Measurements from ENCODE around the gene KIRREL3.

Gene KIRREL3

GRCh38 chr11:126474220-126474619 lies 526.4 kb downstream of the KIRREL3 start:
- no peak for TF ChIP-seq POLR2A (IDR thresholded peaks at IDR 0.05; ENCODE audit: low read depth, low read length)
- FAIRE-seq, result no peak
- DNase-seq (ENCODE audit: insufficient read length, low spot score), result no peak

GRCh38 chr11:126473269-126473668 lies 527.3 kb downstream of the KIRREL3 start:
- no peak for FAIRE-seq

GRCh38 chr11:126469311-126469710 lies 531.3 kb downstream of the KIRREL3 start:
- no peak for TF ChIP-seq POLR2A (IDR thresholded peaks at IDR 0.05; ENCODE audit: low read depth, low read length)
- FAIRE-seq (no peak), DNase-seq (ENCODE audit: insufficient read length, low spot score) (no peak)

More at GRCh38 chr11:126473269-126473668, 527.3 kb downstream of the KIRREL3 start:
- DNase-seq (ENCODE audit: insufficient read length, low spot score), result no peak
- TF ChIP-seq POLR2A (IDR thresholded peaks at IDR 0.05; ENCODE audit: low read depth, low read length), result no peak

GRCh38 chr11:126468102-126468521 lies 532.5 kb downstream of the KIRREL3 start:
- TF ChIP-seq POLR2A (IDR thresholded peaks at IDR 0.05; ENCODE audit: low read depth, low read length), result no peak
- DNase-seq (ENCODE audit: insufficient read length, low spot score) (no peak), FAIRE-seq (no peak)

- TF ChIP-seq POLR2A (IDR thresholded peaks at IDR 0.05; ENCODE audit: low read depth, low read length), result no peak
- DNase-seq (ENCODE audit: insufficient read length, low spot score) (no peak), FAIRE-seq (no peak)
Measured at GRCh38 chr11:126467471-126467870, 533.1 kb downstream of the KIRREL3 start.

GRCh38 chr11:126467046-126467370 lies 533.6 kb downstream of the KIRREL3 start:
- DNase-seq (ENCODE audit: insufficient read length, low spot score) (no peak), FAIRE-seq (no peak)
- no peak for TF ChIP-seq POLR2A (IDR thresholded peaks at IDR 0.05; ENCODE audit: low read depth, low read length)

- DNase-seq (ENCODE audit: insufficient read length, low spot score) (no peak), FAIRE-seq (no peak)
- TF ChIP-seq POLR2A (IDR thresholded peaks at IDR 0.05; ENCODE audit: low read depth, low read length), result no peak
Measured at GRCh38 chr11:126466236-126467045, 534.1 kb downstream of the KIRREL3 start.

- TF ChIP-seq POLR2A (IDR thresholded peaks at IDR 0.05; ENCODE audit: low read depth, low read length), result no peak
- FAIRE-seq (no peak), DNase-seq (ENCODE audit: insufficient read length, low spot score) (no peak)
Measured at GRCh38 chr11:126465573-126466188, 534.9 kb downstream of the KIRREL3 start.

- no peak for FAIRE-seq
- TF ChIP-seq POLR2A (IDR thresholded peaks at IDR 0.05; ENCODE audit: low read depth, low read length), result no peak
- DNase-seq (ENCODE audit: insufficient read length, low spot score), result no peak
Measured at GRCh38 chr11:126464796-126465195, 535.8 kb downstream of the KIRREL3 start.

GRCh38 chr11:126462422-126462821 lies 538.1 kb downstream of the KIRREL3 start:
- no peak for DNase-seq (ENCODE audit: insufficient read length, low spot score)
- TF ChIP-seq POLR2A (IDR thresholded peaks at IDR 0.05; ENCODE audit: low read depth, low read length), result no peak
- FAIRE-seq, result no peak

GRCh38 chr11:126461996-126462395 lies 538.6 kb downstream of the KIRREL3 start:
- no peak for DNase-seq (ENCODE audit: insufficient read length, low spot score)
- FAIRE-seq, result no peak
- TF ChIP-seq POLR2A (IDR thresholded peaks at IDR 0.05; ENCODE audit: low read depth, low read length), result no peak

- TF ChIP-seq POLR2A (IDR thresholded peaks at IDR 0.05; ENCODE audit: low read depth, low read length), result no peak
- no peak for DNase-seq (ENCODE audit: insufficient read length, low spot score)
- no peak for FAIRE-seq
Measured at GRCh38 chr11:126461096-126461440, 539.5 kb downstream of the KIRREL3 start.

- FAIRE-seq (no peak), DNase-seq (ENCODE audit: insufficient read length, low spot score) (no peak)
- TF ChIP-seq POLR2A (IDR thresholded peaks at IDR 0.05; ENCODE audit: low read depth, low read length), result no peak
Measured at GRCh38 chr11:126460417-126461095, 540.0 kb downstream of the KIRREL3 start.

- TF ChIP-seq POLR2A (IDR thresholded peaks at IDR 0.05; ENCODE audit: low read depth, low read length), result no peak
- DNase-seq (ENCODE audit: insufficient read length, low spot score), result no peak
- FAIRE-seq, result no peak
Measured at GRCh38 chr11:126459691-126460281, 540.8 kb downstream of the KIRREL3 start.
